GM12891 (cell line): Measurements from ENCODE around the gene POLG.

Experiments used
- PAX5 ChIP-seq: IDR thresholded peaks from 2 replicates; pipeline ENCODE4 v1.6.1; 2011; ENCODE audit warnings: low read length, moderate library complexity, mild to moderate bottlenecking; ENCODE audit not compliant: insufficient read depth, severe bottlenecking
- POLR2A ChIP-seq: IDR thresholded peaks from 2 replicates; pipeline ENCODE4 v1.6.1; 2011; ENCODE audit warnings: low read depth, low read length, control low read depth
- POLR2AphosphoS5 ChIP-seq: IDR thresholded peaks from 2 replicates; pipeline ENCODE4 v1.6.1; 2011; ENCODE audit warnings: low read depth, low read length, control low read depth
- SPI1 ChIP-seq: IDR thresholded peaks from 2 replicates; pipeline ENCODE4 v1.6.1; 2011; ENCODE audit warnings: low read depth, low read length, control low read depth
- TAF1 ChIP-seq: IDR thresholded peaks from 2 replicates; pipeline ENCODE4 v1.6.1; 2011; ENCODE audit warnings: low read depth, low read length, control low read depth

GRCh38 chr15:89291934-89292438 is 42.6 kb downstream of the POLG start:
- TF ChIP-seq POLR2A (no peak), POLR2AphosphoS5 (no peak), TAF1 (no peak), SPI1 (no peak), PAX5 (no peak)
